ENCODE data around the gene TSPEAR.

- TF ChIP-seq CTCF (conservative IDR thresholded peaks at IDR 0.05; ENCODE audit: low read length), result no peak
- TF ChIP-seq EZH2phosphoT487 (IDR thresholded peaks at IDR 0.05; ENCODE audit: borderline replicate concordance, low read depth, low read length), result no peak
Measured at GRCh38 chr21:44555200-44555875, 156.0 kb downstream of the TSPEAR start.

All from OCI-LY7 (cell line).